GM21717 (cell line): Measurements from ENCODE around the gene CALCOCO1.
"Not testable (repeated sequence)": the region's sequence is repeated elsewhere in the genome, so short reads cannot be mapped to it uniquely, and the experiment has no call there.

Experiments used
- ATAC-seq: cut with Tn5 transposase; IDR thresholded peaks from one replicate; pipeline ENCODE4 v1.9.1; 2021; ENCODE audit warnings: mild to moderate bottlenecking, moderate library complexity; ENCODE audit not compliant: unreplicated experiment

Gene CALCOCO1, protein sequence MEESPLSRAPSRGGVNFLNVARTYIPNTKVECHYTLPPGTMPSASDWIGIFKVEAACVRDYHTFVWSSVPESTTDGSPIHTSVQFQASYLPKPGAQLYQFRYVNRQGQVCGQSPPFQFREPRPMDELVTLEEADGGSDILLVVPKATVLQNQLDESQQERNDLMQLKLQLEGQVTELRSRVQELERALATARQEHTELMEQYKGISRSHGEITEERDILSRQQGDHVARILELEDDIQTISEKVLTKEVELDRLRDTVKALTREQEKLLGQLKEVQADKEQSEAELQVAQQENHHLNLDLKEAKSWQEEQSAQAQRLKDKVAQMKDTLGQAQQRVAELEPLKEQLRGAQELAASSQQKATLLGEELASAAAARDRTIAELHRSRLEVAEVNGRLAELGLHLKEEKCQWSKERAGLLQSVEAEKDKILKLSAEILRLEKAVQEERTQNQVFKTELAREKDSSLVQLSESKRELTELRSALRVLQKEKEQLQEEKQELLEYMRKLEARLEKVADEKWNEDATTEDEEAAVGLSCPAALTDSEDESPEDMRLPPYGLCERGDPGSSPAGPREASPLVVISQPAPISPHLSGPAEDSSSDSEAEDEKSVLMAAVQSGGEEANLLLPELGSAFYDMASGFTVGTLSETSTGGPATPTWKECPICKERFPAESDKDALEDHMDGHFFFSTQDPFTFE

DNA sequence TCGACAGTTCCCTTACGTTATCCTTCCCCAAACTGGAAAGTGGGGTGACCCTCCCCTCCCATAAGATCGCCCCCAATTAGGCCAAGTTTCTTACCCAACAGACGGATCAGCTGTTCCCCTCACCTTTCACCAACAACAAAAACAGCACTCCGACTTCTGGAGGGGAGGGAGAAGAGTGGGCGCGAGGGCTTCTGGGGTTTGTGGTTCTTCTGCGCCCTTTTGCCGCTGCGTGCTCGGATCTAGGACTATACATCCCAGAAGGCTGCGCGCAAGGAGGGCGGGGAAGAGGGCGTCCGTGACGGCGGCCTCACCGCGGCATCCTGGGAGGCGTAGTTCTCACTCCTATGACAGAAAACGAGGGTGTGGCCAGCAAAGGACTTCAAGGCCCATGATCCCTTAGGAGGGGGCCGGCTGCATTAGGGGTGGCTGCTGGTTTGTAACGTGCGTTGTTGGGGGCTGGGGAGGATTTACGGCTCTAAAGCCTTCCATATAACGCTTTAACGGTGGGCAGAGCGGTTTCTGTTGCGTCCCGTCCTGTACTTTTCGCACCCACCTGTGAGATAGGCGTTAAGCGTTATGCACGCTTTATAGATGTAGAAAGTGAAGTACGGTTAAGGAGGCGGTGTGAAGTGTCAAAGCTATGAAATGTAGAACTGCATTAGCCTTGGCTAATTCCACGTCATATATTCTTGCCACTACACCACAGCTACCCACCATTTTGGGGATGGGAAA lies at the start of gene CALCOCO1:
TSS of gene CALCOCO1 (minus strand) at position 143 of the 732 bp plus-strand sequence. CDS start 2,210 bp downstream, outside the sequence.
- ATAC-seq: peak; percentile 96

DNA sequence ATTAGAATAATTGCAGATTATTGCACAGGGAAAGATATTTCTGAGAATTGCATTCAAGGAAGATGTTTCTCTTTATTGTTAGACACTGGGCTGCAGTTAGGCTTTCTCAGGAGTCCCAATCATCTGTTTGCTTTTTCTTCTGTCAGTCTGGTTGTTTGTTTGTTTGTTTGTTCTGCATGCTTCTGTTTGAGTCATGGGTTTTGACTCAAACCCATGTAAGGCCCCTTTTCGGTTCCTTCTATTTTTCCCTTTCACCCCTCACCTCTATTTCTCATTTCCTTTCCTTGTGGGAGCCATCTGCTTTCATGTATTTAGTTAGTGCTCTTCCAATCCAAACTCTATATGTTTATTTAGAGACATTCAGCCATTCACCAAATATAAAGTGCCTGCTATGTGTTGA lies 49.6 kb upstream of the CALCOCO1 start:
- ATAC-seq: no peak

DNA sequence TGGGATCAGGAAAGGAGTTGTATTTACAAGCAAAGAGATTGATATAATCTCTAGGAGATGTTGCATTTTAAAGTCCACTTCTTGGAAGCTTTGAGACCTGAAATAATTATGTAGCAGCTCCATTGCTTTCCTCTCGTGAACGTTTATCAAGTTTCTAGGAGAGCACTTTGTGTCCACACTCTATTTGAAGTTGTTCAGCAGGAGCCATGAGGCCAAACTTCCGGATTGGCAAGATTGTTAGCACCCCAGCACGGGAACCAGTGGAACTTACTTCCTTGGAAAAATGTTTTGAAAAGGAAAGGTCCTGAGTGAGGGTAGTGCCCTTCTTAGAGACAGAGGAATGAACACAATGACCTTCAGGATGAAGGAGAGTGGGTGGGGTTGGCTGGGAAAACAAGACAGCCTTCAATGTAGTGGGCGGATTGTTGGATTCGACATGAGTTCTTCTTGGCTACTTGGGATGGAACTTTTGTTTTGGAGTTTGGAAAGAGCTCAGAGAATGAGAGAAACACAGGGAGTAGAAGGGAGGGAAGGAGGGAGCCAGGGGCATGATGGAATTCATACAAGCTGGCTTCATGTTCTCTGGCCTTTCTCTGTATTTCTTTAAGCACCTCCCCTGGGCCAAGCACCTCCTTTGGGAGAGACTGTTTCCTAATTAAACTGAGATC lies 48.4 kb upstream of the CALCOCO1 start:
- no peak for ATAC-seq

DNA sequence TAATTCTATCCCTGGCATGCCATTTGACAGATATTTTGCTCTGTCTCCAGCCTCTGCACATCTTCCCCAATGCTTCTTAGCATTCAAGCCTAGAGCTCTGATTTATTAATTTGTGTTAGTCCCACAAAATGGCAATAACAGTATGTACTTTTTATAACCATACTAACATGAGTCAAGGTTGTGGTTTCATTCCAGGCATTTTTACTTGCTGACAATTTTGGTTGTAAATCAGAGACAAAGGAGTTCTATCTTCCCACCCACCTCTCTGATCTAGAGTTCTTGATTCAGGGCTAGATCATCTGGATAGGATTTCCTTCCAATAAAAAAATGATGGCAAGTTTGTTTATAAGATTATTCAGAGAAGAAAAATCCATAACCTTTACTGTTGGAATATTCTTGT lies 43.0 kb upstream of the CALCOCO1 start:
- ATAC-seq: no peak

DNA sequence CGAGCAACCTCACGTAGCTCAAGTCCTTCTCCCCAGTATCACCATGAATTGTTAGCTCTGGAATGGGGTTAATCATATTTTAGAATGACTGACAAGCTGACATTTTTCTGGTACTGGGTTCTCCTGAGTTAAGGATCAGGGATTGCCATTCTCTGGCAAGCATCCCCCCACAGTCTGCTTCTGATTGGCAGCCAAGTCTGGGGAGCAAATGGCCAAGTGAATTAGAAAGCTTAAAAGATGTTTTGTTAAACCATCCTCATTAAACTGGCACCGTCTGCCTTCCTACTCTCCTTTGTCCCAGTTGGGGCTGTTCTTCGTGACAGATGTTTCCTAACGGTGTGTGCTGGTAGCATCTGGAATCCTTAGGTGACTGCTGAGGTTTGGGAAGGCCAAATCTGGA lies 41.7 kb upstream of the CALCOCO1 start:
- ATAC-seq: no peak

DNA sequence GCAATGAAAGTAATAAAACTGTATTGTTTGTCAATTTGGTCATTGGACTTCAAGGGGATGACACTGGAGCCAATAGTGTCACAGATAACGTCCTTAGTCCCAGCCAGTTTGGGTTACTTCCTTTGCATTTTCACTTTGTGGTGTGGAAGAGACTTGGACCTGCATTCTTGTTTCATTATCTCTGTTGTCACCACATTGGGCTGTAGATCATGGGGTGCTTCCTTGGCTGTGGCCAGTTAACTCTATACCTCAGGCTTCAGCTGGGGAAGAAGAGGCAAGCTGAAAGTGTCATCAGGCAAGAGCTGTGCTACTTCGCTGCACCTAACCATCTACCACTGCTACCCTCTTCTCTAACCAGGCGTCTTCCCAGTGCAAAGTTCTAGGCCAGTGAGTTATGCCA lies 39.6 kb upstream of the CALCOCO1 start:
- no peak for ATAC-seq

DNA sequence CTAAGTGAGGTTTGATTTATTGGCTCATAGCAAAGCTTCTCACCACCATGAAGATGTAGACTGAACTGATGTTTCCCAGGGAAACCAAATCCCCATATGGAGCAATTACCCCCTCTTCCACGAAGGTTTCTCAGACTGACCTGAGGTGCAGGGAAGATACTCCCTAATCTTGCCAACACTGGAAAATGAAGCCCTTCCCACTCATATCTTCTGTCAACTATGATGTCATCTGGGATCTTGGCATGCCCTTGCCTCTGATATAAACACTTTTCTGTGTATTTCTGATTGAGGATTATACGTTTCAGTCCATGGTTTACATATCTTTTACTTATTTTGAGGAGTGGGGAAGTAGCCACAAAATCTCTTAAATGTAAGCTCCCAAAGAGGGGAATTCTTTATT lies 38.6 kb upstream of the CALCOCO1 start:
- no peak for ATAC-seq

DNA sequence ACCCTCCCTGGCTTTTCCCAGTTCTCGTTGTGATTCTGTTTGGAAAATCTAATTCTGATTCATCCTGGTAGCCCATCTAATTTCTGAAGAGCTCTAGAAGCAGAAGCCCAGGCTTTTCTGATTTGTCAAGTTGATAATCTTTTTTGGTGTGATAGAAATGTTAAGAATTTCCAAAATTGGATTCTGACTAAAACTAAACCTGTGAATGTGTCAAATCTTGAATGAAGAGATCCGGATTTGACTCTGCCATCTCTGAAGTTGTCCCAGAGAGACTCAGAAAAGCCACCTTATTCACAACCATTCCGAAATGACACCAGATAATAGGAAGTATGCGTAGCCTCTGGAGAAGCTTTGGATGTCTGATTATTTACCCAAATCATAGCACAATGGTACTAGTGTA lies 37.4 kb upstream of the CALCOCO1 start:
- no peak for ATAC-seq

DNA sequence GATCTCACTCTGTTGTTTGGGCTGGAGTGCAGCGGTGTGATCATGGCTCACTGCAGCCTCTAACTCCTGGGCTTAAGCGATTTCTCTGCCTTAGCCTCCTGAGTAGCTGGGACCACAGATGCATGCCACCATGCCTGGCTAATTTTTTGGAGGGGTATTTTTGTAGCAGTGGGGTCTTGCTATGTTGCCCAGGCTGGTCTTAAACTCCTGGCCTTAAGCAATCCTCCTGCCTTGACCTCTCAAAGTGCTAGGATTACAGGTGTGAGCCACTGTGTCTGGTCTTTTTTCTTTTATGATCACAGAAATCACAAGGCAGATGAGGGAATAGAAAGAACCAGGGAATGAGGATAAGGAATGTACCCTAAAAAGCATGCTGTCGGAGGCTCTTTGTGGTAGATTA lies 35.5 kb upstream of the CALCOCO1 start:
- ATAC-seq: not testable (repeated sequence)

DNA sequence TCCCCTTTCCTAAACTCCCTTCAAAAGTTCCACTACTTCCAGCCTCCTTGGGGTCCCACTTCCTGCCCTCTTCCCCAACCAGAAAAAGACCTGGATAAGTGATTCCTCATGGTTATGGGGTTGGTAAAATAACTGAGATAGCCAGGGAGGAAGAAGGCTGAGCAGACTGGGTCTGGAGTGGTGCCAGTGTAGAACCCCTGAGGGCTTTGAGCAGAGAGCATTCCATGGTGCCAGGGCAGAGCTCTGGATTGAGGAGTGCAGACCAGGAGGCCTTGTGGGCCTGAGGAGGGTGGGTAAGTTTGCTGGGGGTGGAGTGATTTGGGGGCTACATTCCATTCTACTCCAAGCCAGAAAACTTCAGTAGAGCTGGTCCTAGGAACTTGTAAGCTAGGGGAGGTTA lies 34.1 kb upstream of the CALCOCO1 start:
- no peak for ATAC-seq

DNA sequence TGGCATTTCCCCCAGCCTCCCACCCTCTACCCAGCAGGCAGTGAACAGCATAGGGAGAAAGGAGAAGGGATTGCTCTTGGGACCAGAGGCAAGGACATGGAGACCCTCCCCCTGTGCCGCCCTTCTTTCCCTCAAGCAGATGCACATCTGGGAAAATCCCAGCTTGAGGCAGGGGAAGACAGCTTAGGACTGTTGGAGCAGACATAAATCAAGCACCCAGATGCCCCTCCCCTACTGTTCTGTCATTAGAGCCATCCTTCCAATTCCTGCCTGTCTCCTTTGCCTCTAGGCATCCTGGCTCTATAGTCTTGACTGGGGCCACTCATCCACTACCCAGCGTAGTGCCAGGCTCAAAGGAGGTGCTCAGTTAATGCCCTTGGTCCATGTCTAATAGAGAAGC lies 32.0 kb upstream of the CALCOCO1 start:
- ATAC-seq: no peak

DNA sequence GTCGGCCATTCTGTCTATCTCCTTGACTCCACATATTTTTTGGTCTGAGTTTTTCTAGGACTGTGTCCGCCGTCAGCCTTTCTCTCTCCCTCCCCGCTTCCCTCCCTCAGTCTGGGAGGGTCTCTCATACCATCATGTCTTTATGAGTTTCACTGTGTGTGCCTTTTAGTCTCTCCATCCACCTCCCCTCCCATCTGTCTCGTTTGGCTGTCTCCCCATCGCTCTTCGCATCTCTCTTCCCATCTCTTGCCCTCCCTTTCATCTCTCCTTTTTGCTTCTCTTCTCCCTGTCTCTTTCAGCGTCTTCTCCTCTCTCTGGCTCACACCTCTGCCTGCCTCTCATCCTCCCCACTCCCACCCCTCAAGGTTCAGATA lies 31.5 kb upstream of the CALCOCO1 start:
- no peak for ATAC-seq

DNA sequence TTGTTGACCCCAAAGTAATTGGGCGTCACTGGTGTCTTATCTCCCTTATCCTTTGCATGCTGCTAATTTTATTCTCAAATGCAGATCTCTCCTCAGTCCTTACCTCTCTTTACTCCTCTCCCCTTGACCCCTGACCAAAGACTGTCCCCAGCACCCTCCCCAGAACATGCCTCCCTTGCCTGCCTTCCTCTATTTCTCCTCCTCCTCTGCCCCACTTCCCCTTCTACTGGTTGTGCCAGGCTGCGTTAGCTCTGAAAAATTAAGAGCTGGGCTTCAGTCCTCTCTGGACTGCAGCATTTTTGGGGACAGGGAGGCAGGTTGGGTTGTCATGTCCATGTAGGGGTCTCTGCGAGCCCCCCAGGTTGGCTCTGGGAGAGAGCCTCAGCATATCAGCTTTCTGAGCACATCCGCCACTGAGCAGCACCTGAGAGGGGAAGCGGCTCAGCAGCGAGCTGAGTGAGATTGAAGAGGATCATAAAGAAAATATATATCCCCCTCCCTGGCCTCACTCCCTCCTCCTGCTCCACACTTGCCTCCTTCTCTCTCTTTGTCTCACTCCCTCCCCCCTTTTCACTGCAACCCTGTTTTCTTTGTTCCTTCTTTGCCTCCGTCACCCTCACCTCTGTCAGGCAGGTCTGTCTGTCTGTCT lies 31.0 kb upstream of the CALCOCO1 start:
- no peak for ATAC-seq

DNA sequence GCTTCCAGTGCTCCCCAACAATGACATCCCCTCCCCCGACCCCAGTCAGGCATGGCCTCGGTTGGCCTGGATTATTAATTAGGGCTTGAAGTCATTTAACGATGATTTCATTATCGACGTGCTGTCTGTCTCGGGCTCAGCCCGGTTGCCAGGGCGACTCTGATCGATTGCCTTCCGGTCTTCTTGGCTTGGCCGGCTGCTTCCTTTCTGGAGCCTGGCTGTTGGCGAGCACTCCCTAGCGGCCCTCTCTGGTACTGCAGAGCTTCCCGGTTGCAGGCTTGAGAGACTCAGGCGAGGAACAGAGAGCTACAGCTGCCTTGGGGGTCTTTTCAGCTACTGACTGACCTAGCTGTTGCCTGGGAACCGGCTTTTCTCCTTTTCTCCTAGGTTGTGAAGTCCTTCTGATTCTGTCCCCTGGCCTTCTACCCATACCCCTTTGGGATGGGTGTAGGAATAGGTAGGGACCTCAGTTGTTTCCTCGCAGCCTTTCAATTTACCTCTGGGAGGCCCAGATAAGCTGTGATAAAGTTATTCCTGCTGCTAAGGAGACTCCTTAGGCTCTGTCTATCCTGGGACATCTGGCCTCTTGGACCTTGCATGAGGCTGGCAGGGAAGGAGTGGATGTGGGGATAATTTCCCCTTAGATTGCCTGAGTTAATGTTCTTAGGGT lies 30.0 kb upstream of the CALCOCO1 start:
- no peak for ATAC-seq

DNA sequence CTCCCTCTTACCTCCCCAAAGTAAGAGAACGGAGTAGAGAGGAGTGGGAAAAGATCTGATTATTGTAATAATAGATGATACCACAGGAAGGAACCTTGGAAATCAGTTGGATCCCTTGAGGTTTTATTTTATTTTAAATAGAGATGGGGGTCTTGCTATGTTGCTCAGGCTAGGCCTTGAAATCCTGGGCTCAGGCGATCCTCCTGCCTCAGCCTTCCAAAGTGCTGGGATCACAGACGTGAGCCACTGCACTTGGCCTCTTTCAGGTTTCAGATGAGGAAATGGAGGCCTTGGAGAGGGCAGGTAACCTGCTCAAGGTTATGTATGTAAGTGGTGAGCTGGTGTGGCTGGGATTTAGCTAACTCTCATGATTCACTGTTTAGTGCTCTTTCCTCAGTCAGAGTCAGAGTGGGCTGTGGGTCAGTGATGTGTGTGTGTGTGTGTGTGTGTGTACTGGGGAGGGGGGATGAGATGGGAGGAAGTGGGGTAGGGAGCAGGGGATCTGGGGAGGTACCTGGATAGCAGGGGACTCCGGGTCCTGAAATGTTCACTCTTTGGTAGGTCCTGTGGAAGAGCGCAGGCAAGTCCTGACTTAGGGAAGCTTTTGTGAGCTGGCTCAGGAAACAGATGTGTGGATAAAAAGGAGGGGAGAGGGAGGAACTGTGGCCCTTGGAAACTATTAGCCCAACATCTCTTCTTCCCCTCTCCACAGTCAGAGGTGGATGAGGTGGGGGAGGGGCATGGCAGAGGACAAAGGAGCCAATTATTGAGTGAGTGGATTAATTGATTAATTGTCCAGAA lies 29.2 kb upstream of the CALCOCO1 start:
- no peak for ATAC-seq

DNA sequence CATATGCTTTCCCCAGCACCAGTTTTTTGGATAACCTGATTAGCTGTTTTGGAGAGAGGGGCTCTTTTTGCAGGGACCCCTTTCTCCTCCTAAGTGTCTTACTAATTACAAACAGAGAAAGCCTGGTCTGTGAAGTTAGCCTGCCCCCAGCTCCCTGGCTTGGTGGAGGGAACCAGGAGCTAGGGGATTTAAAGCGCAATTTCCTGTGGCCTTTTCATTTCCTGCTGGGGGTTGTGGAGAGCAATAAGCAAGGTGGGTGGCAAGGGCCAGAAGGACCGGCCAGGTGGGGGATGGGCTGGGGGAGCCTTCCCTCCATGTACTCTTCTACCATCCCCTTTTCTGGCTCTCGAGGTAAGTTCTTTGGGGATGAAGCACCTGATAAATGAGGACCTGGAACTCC lies 28.6 kb upstream of the CALCOCO1 start:
- ATAC-seq: no peak

DNA sequence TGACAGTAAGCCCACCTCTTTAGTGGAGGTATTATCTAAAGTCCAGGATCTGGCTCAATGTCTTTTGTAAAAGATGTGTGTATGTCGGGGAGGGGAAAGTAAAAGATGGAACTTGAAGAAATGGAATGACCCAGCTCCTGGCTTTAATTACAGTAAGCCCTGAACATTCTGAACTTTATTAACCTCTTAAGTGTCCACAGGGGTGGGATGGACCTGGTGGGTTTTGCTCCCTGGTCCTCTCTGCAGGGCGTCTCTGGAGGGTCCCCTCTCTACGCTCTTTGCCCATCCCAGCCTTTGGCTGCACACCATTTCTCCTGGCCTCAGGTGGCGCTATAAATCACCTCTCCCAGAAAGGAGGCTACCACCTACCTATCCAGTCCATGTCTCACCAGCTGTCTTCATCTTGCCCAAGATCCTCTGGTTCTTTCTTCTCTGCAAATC lies 28.2 kb upstream of the CALCOCO1 start:
- no peak for ATAC-seq

DNA sequence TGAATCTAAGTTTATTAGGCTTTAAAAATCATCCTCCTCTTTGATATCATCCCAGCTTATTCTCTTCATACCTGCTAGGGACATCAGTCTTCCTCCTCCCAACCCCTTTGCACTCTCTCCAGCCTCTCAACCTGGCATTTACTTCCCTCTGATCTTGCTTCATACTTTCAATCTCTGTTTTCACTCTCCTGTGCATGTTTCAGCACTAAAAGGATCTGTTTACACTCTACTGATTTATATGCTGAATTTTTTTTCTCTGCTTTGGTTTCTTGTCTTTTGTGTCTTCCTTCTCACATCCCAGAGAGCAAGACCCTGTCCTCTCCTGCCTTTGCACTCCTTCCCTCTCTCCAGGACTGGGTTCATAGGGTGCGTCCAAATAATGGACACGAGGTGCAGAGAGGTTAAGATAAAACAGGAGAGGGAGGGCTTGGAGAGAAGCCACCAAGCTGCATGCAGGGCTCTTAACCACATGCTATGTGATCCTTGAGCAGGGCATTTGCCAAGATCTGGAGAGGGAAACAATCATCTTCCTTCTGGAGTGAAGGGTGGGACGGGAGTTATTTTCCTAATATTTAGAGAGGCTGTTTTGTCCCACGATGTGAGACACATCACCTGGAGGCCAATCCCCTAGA lies 27.5 kb upstream of the CALCOCO1 start:
- ATAC-seq: no peak

DNA sequence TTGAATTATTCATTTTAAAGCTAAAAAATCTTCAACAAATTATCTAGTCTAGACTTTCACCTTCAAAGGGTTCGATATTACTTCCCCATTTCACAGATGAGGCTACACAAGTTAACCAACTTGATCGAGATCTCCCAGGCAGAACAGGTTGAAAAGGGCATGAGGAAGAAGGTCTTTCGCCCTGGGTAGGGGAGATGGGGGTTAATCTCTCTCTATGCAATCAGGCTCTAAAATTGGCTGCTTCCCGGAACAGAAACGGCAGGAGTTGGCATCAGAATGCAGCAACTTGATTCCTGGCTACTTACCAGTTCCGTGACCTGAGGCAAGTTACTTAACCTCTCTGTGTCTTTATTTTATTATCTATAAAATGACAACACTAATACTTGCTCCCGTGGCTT lies 26.9 kb upstream of the CALCOCO1 start:
- ATAC-seq: no peak
